BJ (cell line): ENCODE measurements around the gene AMMECR1. TPM values are rescaled to one million over a fixed set of nuclear protein-coding genes. Genes with fewer than 3 reads are reported as not detected.

Experiments
- CTCF ChIA-PET: fragments of 350-600 bp; formaldehyde crosslinking; extraction: SDS; loops from one replicate; lab custom pipeline; 2021; ENCODE audit warnings: antibody characterized with exemption, inconsistent platforms; lab: Yijun Ruan, JAX
- POLR2A ChIA-PET: fragments of 300-600 bp; sonication (Branson Sonifier 250); formaldehyde crosslinking; extraction: SDS; loops from one replicate; lab custom pipeline; 2021; ENCODE audit warnings: antibody characterized with exemption; lab: Charles Lee
- DNase-seq: peaks from one replicate; pipeline ENCODE4 v3.0.0-alpha.2; 2011; ENCODE audit warnings: low read depth
- H3K27me3 ChIP-seq: 2 replicates; pipeline ENCODE4 v1.6.0; 2011; ENCODE audit warnings: low read length; ENCODE audit not compliant: control insufficient read depth, insufficient read depth
- H3K36me3 ChIP-seq: 2 replicates; pipeline ENCODE4 v1.5.1; 2011; ENCODE audit warnings: low read length; ENCODE audit not compliant: control insufficient read depth, insufficient read depth
- H3K4me3 ChIP-seq: 2 replicates; pipeline ENCODE4 v1.5.1; 2011; ENCODE audit warnings: low read depth, mild to moderate bottlenecking, control low read depth, low read length
- polyA plus RNA-seq: library from polyadenylated mRNA; depleted of rRNA; stranded (reverse); fragments of >200 nt; gene quantifications from 2 replicates; pipeline ENCODE4 v1.2.3, GENCODE V29; 2011
- TF ChIP-seq, protein P1 (sequence below): IDR thresholded peaks from 2 replicates; pipeline ENCODE4 v1.5.1; 2011; ENCODE audit warnings: low read depth, mild to moderate bottlenecking, control low read depth, inconsistent platforms, low read length, moderate library complexity; ENCODE audit not compliant: insufficient read depth

AMMECR1 gene
- polyA plus RNA-seq, 1 experiment, result 7.3 TPM

DNA sequence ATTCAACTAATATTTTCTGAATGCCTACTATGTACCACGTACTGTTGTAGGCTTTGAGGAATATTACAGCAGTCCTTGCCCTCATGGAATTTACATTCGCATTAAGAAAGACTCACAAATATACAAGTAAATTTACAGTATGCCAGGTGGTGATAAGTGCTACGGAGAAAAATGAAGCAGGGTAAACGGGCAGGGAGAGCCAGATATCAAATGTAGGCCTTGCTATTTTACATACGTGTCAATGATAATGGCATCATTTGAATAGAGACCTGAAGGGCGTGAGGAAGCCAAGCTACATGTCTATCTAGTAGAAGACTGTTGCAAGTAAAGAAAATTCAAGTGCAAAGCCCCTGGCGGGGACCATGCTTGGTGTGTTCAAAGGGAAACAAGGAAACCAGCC is 65.2 kb downstream of the AMMECR1 start:
- TF ChIP-seq, protein P1, sequence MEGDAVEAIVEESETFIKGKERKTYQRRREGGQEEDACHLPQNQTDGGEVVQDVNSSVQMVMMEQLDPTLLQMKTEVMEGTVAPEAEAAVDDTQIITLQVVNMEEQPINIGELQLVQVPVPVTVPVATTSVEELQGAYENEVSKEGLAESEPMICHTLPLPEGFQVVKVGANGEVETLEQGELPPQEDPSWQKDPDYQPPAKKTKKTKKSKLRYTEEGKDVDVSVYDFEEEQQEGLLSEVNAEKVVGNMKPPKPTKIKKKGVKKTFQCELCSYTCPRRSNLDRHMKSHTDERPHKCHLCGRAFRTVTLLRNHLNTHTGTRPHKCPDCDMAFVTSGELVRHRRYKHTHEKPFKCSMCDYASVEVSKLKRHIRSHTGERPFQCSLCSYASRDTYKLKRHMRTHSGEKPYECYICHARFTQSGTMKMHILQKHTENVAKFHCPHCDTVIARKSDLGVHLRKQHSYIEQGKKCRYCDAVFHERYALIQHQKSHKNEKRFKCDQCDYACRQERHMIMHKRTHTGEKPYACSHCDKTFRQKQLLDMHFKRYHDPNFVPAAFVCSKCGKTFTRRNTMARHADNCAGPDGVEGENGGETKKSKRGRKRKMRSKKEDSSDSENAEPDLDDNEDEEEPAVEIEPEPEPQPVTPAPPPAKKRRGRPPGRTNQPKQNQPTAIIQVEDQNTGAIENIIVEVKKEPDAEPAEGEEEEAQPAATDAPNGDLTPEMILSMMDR, result no peak
- Histone ChIP-seq H3K36me3 (no peaks in the 10 kb centered on the region), H3K4me3 (no peak overlapping the region), H3K27me3 (no peaks in the 10 kb centered on the region)
- ChIA-PET POLR2A (no interaction called here), CTCF (interaction anchor here (1.0 kb wide), 1 partner anchor 92 kb away, joined by 3 read pairs; no protein-coding TSS in a partner anchor)
- DNase-seq, result no peak

DNA sequence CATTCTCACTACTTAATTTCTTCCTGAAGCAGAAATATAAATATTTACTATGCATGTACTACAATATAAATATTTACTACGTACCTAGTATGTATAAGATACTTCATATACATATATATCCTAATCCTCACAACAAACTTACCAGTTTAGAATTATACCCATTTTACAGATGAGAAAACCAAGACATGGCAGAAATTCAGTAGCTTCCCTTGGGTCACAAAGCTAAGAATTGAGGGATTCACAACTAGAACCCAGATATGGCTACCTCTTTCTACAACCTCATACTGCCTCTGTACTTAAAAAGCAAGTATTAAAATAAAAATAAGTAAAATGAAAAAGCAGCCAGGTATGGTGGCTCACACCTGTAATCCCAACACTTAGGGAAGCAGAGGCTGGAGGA is 65.9 kb downstream of the AMMECR1 start:
- CTCF ChIA-PET, result no interaction called here
- Histone ChIP-seq H3K36me3 (no peaks in the 10 kb centered on the region), H3K4me3 (no peak overlapping the region), H3K27me3 (no peaks in the 10 kb centered on the region)
- TF ChIP-seq, protein P1, result no peak
- POLR2A ChIA-PET, result no interaction called here
- DNase-seq, result no peak

DNA sequence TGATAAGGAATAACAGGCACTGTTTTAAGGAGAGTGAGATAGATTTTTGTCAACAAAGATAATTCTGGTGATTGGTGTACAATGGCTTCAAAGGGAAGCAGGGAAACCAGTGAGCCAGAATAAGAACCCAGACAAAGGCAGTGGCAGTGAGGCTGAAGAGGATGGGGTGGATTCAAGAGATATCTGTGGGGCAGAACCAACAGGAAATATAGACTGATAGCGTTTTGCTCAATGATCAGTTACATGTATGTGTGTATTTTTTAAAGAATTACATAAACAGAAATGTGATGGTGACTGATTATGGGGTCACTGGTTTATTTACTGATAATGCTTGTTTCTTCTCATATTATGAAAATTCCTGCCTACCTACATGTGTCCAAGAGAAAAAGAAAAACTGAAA is 66.4 kb downstream of the AMMECR1 start:
- Histone ChIP-seq H3K36me3 (no peaks in the 10 kb centered on the region), H3K4me3 (no peak overlapping the region), H3K27me3 (no peaks in the 10 kb centered on the region)
- POLR2A ChIA-PET, result no interaction called here
- DNase-seq, result no peak
- TF ChIP-seq, protein P1, result no peak
- CTCF ChIA-PET, result no interaction called here

DNA sequence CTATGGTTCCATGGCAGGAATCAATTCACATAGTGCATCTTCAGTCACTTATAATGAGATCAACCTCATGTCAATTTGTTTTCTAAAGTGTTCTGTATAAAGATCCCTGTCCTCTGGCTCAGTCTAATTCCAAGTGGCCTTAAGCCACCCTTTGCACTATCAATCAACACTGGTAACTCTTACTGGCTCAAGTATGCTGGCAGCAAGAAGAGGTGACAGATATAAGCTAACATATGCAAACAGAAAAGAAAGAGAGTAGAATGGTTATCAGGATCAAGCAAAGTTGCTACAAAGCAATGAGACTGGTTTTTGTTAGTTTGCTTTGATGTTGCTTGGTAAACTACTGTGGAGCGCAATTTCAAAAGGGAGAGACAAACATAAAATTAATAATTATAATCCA is 67.0 kb downstream of the AMMECR1 start:
- H3K36me3 ChIP-seq, result no peaks in the 10 kb centered on the region
- ChIA-PET CTCF (no interaction called here), POLR2A (no interaction called here)
- no peak for DNase-seq
- H3K27me3 ChIP-seq, result no peaks in the 10 kb centered on the region
- no peak overlapping the region for H3K4me3 ChIP-seq
- TF ChIP-seq, protein P1, result no peak

DNA sequence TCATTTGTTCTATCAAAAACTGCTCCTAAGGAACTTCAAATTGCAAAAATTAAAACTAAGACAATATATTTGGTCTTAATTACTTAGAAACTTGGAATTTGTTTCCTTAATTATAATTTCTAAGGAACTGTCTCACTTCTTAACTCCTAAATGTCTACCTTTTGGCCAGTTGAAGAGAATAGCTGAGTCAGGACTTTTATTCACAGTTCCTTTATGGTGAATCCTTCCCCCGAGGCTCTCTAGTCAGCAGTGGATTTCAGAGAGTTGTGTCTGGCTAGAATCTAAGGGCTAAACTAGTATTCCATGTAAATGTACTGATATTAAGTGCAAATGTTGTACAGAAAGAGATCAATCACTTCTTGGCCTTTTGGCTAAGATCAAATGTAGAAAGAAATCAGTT is 69.3 kb downstream of the AMMECR1 start:
- no peak for DNase-seq
- TF ChIP-seq, protein P1, result no peak
- Histone ChIP-seq H3K36me3 (no peaks in the 10 kb centered on the region), H3K4me3 (no peak overlapping the region), H3K27me3 (no peaks in the 10 kb centered on the region)
- CTCF ChIA-PET, result no interaction called here
- POLR2A ChIA-PET, result no interaction called here
